ENCODE results near the gene FHIT.

FHIT gene

DNA sequence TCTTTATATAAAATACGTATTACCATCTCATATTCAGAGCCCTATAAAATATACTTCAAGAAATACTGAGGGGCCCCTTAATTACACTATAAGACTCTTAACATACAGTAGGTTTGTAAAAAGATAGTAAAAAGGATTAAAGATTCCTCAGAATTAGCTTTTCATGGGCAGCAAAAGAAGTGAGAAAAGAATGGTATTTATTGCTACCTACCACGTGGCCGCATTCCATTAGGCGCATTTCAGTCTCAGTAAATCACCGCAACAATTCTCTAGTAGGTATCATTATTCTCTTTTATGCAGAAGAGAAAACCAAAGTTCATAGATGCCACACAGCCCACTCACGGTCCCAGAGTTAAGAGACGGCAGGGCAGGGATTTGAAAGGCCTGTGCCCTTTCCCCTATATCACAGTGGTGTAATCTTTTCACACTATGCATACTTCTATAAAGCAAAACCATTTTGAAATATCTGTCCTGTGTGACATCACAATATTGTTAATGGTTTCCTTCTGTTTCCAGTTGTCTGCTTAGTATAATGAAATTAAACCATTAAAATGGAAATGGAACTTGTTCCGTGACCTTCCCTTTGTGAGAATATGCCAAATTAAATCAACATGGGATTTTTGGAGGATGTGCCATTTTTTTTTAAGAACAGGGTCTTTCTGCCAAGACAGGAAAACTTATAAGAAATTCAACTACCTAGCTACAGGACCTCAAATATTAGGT, 1072.2 kb downstream of the FHIT start:
- DNase-seq: no peak

GRCh38 chr3:60177726-60178125, 1073.5 kb downstream of the FHIT start:
- DNase-seq: no peak

DNA sequence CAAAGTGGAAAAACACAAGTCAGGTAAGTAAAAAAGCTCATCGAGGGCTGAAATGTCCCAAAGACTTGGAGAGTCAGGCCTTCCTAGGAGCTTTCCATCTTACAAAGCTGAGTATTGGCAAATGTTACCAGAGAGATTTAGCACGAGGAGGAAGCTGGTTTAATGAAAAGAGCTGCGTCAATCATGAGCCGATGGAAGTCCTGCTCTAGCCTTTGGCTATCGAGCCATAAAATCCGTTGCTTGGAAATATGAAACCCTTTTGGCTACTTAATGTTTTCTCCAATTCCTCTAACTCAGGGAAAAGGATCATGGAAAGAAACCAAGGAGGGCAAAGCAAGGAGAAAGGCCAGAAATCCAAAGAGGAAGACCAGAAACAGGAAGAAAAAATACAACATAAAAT, 1074.6 kb downstream of the FHIT start:
- no peak for DNase-seq

GRCh38 chr3:60175680-60176079, 1075.6 kb downstream of the FHIT start:
- DNase-seq: no peak

DNA sequence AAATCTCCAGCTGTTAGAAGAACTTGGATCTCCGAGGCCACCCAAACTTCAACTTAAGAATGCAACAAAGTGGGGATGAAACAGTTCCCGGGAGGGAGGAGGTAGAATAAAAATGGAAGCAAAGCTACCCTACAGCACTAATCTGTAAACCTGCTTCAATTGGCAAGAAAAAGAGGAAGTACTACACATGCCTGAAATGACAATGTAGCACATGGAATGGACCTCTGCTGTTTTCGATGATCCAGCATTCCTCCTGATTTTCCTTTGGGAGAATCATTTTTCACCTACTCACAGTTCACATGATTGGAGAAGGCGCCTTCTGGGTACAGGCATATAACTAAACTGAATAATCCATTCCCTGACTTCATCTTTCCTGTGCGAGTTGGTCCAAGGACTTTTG, 1081.5 kb downstream of the FHIT start:
- no peak for DNase-seq

DNA sequence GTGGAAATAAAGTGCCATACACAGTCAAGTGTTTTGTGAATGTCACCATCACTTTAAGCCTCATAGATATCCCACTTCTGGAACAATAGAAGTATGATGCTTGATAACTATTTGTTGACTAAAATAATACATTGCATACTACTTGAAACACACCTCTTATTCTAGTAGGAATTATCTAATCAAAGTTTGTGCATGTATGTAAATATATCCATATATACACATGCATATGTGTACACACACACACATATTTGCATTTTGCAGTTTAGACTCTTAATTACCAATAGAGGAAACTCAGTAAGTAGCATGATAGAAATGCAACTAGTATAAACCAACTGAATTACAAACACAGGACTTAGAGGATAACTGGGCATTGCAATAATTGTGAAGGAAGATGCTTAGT, 1084.1 kb downstream of the FHIT start:
- no peak for DNase-seq

- no peak for DNase-seq
These were observed 1090.2 kb downstream of the FHIT start for GRCh38 chr3:60160822-60161748.

- DNase-seq: no peak
These were observed 1091.0 kb downstream of the FHIT start for GRCh38 chr3:60160111-60160821.

GRCh38 chr3:60158035-60158434, 1093.2 kb downstream of the FHIT start:
- no peak for DNase-seq

GRCh38 chr3:60154011-60154410, 1097.2 kb downstream of the FHIT start:
- DNase-seq: no peak

GRCh38 chr3:60153221-60153999, 1097.8 kb downstream of the FHIT start:
- DNase-seq: no peak

DNA sequence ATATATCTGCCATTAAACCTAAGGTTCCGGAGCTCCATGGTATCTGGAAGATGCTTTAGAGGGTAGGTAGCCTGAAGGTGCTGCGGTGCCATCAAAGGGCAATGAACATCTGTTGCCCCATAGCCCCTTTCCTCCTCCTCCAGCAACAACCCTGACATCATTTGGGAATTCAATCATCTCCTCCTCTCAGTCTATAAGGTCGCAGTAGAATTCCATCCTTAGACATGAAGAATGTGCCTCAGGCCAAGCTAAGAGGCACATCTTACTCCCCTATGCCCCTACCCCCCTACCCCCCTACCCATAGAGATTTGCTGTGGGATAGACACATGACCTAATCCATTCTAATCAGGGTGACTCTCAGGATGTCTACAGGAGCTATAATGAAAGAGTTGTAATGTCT, 1101.8 kb downstream of the FHIT start:
- DNase-seq: no peak

GRCh38 chr3:60147249-60147950, 1103.9 kb downstream of the FHIT start:
- no peak for DNase-seq

DNA sequence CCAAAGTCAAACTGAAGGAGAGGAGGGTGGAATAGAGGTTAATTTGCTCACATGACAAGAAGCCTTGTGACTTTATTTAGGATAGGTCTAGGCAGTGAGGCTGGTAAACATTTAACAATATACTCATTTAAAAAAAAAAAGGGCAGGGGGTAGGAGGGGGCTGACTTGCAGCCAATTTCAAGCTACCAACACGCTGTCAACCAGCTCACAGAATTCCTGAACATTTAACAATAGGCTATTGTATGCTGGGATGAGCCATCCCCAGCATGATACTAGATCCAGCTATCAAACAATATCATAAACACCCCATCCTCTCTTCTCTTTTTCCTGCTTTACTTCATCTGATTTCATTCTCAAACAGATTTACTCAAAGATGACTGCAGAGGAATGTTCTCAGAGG, 1105.1 kb downstream of the FHIT start:
- no peak for DNase-seq

DNA sequence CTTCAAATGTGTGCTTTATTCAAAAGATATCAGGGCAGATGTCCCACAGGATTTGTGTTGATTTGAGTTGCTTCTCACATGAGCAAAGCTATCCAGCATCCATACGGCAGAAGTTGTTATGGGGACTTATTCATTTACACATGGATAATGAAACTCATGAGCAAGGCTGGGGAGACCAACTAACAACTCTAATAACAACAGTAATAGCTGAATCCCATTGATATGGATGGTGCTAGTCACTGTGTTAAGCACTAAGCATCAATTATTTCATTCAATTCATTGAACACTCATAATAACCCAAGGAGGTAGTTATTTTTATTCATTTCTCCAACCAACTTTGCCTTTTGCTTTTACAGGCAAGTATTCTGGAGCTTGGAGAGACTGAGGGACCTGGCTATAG, 1107.2 kb downstream of the FHIT start:
- no peak for DNase-seq

DNA sequence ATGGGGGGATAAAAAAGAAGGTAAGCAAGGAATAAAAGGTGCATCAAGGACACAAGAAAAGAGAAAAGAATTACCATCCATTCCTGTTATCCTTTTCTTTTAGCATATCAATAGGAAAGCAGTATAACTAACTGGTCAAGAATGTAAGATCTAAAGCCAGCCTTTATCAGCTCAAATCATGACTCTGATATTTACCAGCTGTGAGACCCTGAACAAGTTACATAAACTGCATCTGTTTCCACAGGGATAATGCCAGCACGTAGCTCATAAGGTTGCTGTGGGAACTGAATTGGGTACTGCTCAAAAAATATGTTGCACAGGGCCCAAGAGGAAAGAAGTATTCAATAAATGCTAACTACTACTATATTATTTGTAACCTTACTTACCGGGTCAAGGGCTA, 1109.2 kb downstream of the FHIT start:
- no peak for DNase-seq

- DNase-seq: no peak
These were observed 1111.1 kb downstream of the FHIT start for GRCh38 chr3:60140160-60140559.

DNA sequence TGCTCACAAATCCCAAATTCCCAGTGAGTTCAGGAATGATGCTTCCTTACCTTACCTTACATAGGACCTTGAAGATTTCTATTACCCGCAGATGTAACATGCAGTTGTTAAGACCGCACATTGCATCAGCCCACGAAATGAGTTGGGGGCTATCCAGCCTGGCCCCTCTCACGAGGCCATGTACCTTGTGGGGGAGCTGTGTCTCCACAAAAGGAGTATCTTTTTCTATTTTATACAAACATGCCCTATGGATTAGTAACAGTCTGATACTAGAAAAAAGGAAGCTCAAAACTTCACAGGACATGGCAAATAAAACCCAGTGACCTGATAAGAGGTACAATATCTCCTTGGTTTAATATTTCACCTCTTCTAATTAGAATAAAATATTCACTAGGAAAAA, 1114.7 kb downstream of the FHIT start:
- no peak for DNase-seq

GRCh38 chr3:60135474-60135873, 1115.8 kb downstream of the FHIT start:
- no peak for DNase-seq

- DNase-seq: no peak
These were observed 1117.7 kb downstream of the FHIT start for GRCh38 chr3:60133269-60134162.

DNA sequence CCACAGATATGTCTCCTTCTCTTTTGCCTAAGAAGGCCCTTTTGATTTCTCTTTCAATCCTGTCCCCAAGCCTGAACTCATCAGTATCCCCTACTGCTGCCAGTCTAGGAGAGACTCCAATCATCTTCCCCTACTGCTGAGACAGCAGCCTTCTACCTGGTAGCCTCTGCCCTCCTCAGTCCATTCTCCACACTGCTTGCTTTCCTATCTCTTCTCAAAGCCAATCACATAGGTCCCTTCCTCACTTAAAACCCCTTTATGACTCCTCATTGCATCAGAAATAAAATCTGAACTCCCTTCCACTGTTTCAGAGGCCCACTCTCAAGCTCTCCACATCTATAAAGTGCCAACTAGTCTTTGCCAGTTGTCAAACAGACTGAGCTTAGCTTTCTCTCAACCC, 1119.6 kb downstream of the FHIT start:
- no peak for DNase-seq

Measured in NCI-H2107 (cell line).